IMR-90 (cell line): ENCODE results near the gene IGHMBP2. TPM values are rescaled to one million over a fixed set of nuclear protein-coding genes. Genes with fewer than 3 reads are reported as not detected.

Source experiments
- ATAC-seq: fragments of 200-7000 bp; cut with Tn5 transposase; 2 replicates; pipeline ENCODE4 v1.9.1; 2020; ENCODE audit warnings: low read depth, mild to moderate bottlenecking, moderate library complexity
- BruUV-seq: library from RNA; stranded (reverse); fragments of 400-500 nt; replicated peaks from 2 replicates; lab custom pipeline; 2021; lab: Mats Ljungman, UMichigan
- CTCF ChIA-PET: fragments of 300-600 bp; formaldehyde crosslinking; extraction: SDS; loops from one replicate; lab custom pipeline; 2021; ENCODE audit warnings: antibody characterized with exemption; lab: Yijun Ruan, JAX
- POLR2A ChIA-PET: fragments of 300-600 bp; sonication (Branson Sonifier 250); formaldehyde crosslinking; loops from one replicate; lab custom pipeline; 2022; ENCODE audit warnings: antibody characterized with exemption; ENCODE audit not compliant: unreplicated experiment; lab: Charles Lee
- DNase-seq: peaks from one replicate; pipeline ENCODE4 v3.0.0; 2013
- H2AFZ ChIP-seq: replicated peaks from 2 replicates; pipeline ENCODE3; 2013; ENCODE audit warnings: low read length, mild to moderate bottlenecking; ENCODE audit not compliant: poor library complexity
- H2AK5ac ChIP-seq: 2 replicates; pipeline ENCODE4 v1.6.1; 2013; ENCODE audit warnings: low read depth, low read length, inconsistent platforms
- H2AK9ac ChIP-seq: replicated peaks from 2 replicates; pipeline ENCODE3; 2013; ENCODE audit warnings: mild to moderate bottlenecking, low read depth, low read length, moderate library complexity; ENCODE audit not compliant: poor library complexity
- H2BK120ac ChIP-seq: 2 replicates; pipeline ENCODE4 v1.6.1; 2013; ENCODE audit warnings: low read depth, low read length, inconsistent platforms
- H2BK15ac ChIP-seq: 3 replicates; pipeline ENCODE4 v1.6.1; 2013; ENCODE audit warnings: low read depth, low read length, inconsistent platforms
- H2BK20ac ChIP-seq: 2 replicates; pipeline ENCODE4 v1.6.1; 2013; ENCODE audit warnings: low read depth, mild to moderate bottlenecking, inconsistent platforms, low read length, moderate library complexity
- H2BK5ac ChIP-seq: 2 replicates; pipeline ENCODE4 v1.6.1; 2013; ENCODE audit warnings: mild to moderate bottlenecking, low read depth, low read length, inconsistent platforms; ENCODE audit not compliant: poor library complexity, severe bottlenecking
- H3K14ac ChIP-seq: replicated peaks from 2 replicates; pipeline ENCODE4 v1.6.1; 2013; ENCODE audit warnings: low read depth, low read length, inconsistent platforms
- H3K18ac ChIP-seq: 2 replicates; pipeline ENCODE4 v1.6.1; 2013; ENCODE audit warnings: low read depth, low read length, control low read depth
- H3K23ac ChIP-seq: 2 replicates; pipeline ENCODE4 v1.6.1; 2013; ENCODE audit warnings: low read depth, low read length, inconsistent platforms
- H3K27ac ChIP-seq: 2 replicates; pipeline ENCODE4 v1.5.1; 2013; ENCODE audit warnings: mild to moderate bottlenecking, control low read depth, low read length; ENCODE audit not compliant: insufficient read depth
- H3K27me3 ChIP-seq: 2 replicates; pipeline ENCODE4 v1.6.1; 2013; ENCODE audit warnings: low read length; ENCODE audit not compliant: control insufficient read depth, insufficient read depth
- H3K36me3 ChIP-seq: 2 replicates; pipeline ENCODE4 v1.6.1; 2013; ENCODE audit warnings: low read length, mixed read lengths; ENCODE audit not compliant: control insufficient read depth, insufficient read depth
- H3K4ac ChIP-seq: 2 replicates; pipeline ENCODE4 v1.6.1; 2013; ENCODE audit warnings: low read depth, low read length, inconsistent platforms
- H3K4me1 ChIP-seq: 2 replicates; pipeline ENCODE4 v1.6.1; 2013; ENCODE audit warnings: low read length, mixed read lengths; ENCODE audit not compliant: control insufficient read depth, insufficient read depth
- H3K4me2 ChIP-seq: 2 replicates; pipeline ENCODE4 v1.6.1; 2013; ENCODE audit warnings: low read depth, mild to moderate bottlenecking, control low read depth, low read length, moderate library complexity
- H3K4me3 ChIP-seq: 2 replicates; pipeline ENCODE4 v1.5.1; 2013; ENCODE audit warnings: low read depth, mild to moderate bottlenecking, control low read depth, low read length, moderate library complexity; ENCODE audit not compliant: insufficient read depth
- H3K56ac ChIP-seq: 2 replicates; pipeline ENCODE4 v1.6.1; 2013; ENCODE audit warnings: low read length, inconsistent platforms; ENCODE audit not compliant: insufficient read depth; ENCODE audit errors: extremely low read depth
- H3K79me1 ChIP-seq, 2 experiments: 2 replicates each; pipeline ENCODE4 v1.6.1; 2013; ENCODE audit warnings: low read length in 2 of 2, inconsistent platforms in 1 of 2, low read depth in 1 of 2
- H3K9ac ChIP-seq: 2 replicates; pipeline ENCODE4 v1.6.1; 2013; ENCODE audit warnings: low read depth, low read length, control low read depth
- H3K9me1 ChIP-seq: 2 replicates; pipeline ENCODE4 v1.6.1; 2013; ENCODE audit warnings: low read length, inconsistent platforms; ENCODE audit not compliant: insufficient read depth
- H3K9me3 ChIP-seq: 2 replicates; pipeline ENCODE4 v1.6.1; 2013; ENCODE audit warnings: low read length; ENCODE audit not compliant: control insufficient read depth, insufficient read depth
- H4K20me1 ChIP-seq: 2 replicates; pipeline ENCODE4 v1.6.1; 2013; ENCODE audit warnings: low read length, inconsistent platforms; ENCODE audit not compliant: insufficient read depth
- H4K5ac ChIP-seq: 2 replicates; pipeline ENCODE4 v1.6.1; 2013; ENCODE audit warnings: mild to moderate bottlenecking, low read depth, low read length, control low read depth
- H4K8ac ChIP-seq, 2 experiments: 2 replicates each; pipeline ENCODE4 v1.6.1; 2013; ENCODE audit warnings: low read depth in 2 of 2, low read length in 2 of 2, control low read depth in 1 of 2, inconsistent platforms in 1 of 2
- H4K91ac ChIP-seq: 2 replicates; pipeline ENCODE4 v1.6.1; 2013; ENCODE audit warnings: low read depth, low read length, inconsistent platforms; ENCODE audit not compliant: insufficient read depth
- BHLHE40 ChIP-seq: fragments of 150-350 bp; IDR thresholded peaks from 2 replicates; pipeline ENCODE4 v1.6.1; 2016; ENCODE audit warnings: mild to moderate bottlenecking, low read depth, low read length
- CHD1 ChIP-seq: IDR thresholded peaks from 2 replicates; pipeline ENCODE4 v1.6.1; 2012; ENCODE audit warnings: low read depth, low read length, improper control_type of control experiment
- FOS ChIP-seq: fragments of 150-350 bp; IDR thresholded peaks from 2 replicates; pipeline ENCODE4 v1.6.1; 2016; ENCODE audit warnings: low read depth, low read length
- NFE2L2 ChIP-seq: fragments of 150-350 bp; IDR thresholded peaks from 2 replicates; pipeline ENCODE4 v1.6.1; 2016; ENCODE audit warnings: low read depth, mild to moderate bottlenecking, low read length
- POLR2A ChIP-seq: IDR thresholded peaks from 2 replicates; pipeline ENCODE4 v1.6.1; 2012; ENCODE audit warnings: mild to moderate bottlenecking, low read depth, low read length
- RAD21 ChIP-seq: IDR thresholded peaks from 2 replicates; pipeline ENCODE4 v1.6.1; 2012; ENCODE audit warnings: low read length, improper control_type of control experiment
- SMC3 ChIP-seq: fragments of 150-350 bp; IDR thresholded peaks from 2 replicates; pipeline ENCODE4 v1.6.1; 2016; ENCODE audit warnings: low read depth, mild to moderate bottlenecking, antibody characterized with exemption, low read length, moderate library complexity
- WGBS, 2 experiments: methylation state at CpG; one replicate each; pipeline versions ENCODE4 v1.1.5 to v1.1.7; 2013; ENCODE audit warnings: missing lambda C conversion rate in 2 of 2; ENCODE audit not compliant: insufficient read length in 1 of 2; ENCODE audit errors: extremely low coverage in 2 of 2; 5-methylcytosine and 5-hydroxymethylcytosine counted together
- dilution Hi-C: fragments of 300-500 bp; cut with HindIII; formaldehyde crosslinking; loops from one replicate; pipeline ENCODE4 v1.14.3; 2018; ENCODE audit warnings: low sequenced_read_pairs; ENCODE audit not compliant: unreplicated experiment
- in situ Hi-C: fragments of 300-500 bp; cut with MboI; formaldehyde crosslinking; loops from 3 replicates; pipeline ENCODE4 v1.14.3; 2019; ENCODE audit warnings: low sequenced_read_pairs, inconsistent platforms, mixed read lengths
- intact Hi-C: fragments of 100-400 bp; cut with micrococcal nuclease; formaldehyde crosslinking; loops from 2 replicates; pipeline ENCODE4 v1.10.0; 2022
- polyA plus RNA-seq, 3 experiments: library from polyadenylated mRNA; depleted of rRNA; stranded (reverse); fragments of >200 nt; gene quantifications; 2 replicates each; pipeline ENCODE4 v1.2.3, GENCODE V29; 2012; ENCODE audit warnings: low replicate concordance in 1 of 3
- total RNA-seq: library from RNA; depleted of rRNA; stranded (reverse); fragments of >200 nt; gene quantifications from 2 replicates; pipeline ENCODE4 v1.2.3, GENCODE V29; 2012
- TF ChIP-seq, protein P1 (sequence below): fragments of 150-350 bp; IDR thresholded peaks from 2 replicates; pipeline ENCODE4 v1.6.1; 2017; ENCODE audit warnings: mild to moderate bottlenecking, antibody characterized with exemption, low read length, low read depth
- TF ChIP-seq, protein P2 (sequence below): conservative IDR thresholded peaks from 2 replicates; pipeline ENCODE4 v1.5.1; 2012; ENCODE audit warnings: mild to moderate bottlenecking, low read depth, low read length, improper control_type of control experiment
- TF ChIP-seq, protein P3 (sequence below): fragments of 150-350 bp; IDR thresholded peaks from 2 replicates; pipeline ENCODE4 v1.6.1; 2016; ENCODE audit warnings: low read depth, mild to moderate bottlenecking, low read length, moderate library complexity, borderline replicate concordance

Gene IGHMBP2
- total and polyA plus RNA-seq, 2 of the 4 experiments (the other 2 are of a cell fraction) = 4.5 to 11.1 TPM

DNA sequence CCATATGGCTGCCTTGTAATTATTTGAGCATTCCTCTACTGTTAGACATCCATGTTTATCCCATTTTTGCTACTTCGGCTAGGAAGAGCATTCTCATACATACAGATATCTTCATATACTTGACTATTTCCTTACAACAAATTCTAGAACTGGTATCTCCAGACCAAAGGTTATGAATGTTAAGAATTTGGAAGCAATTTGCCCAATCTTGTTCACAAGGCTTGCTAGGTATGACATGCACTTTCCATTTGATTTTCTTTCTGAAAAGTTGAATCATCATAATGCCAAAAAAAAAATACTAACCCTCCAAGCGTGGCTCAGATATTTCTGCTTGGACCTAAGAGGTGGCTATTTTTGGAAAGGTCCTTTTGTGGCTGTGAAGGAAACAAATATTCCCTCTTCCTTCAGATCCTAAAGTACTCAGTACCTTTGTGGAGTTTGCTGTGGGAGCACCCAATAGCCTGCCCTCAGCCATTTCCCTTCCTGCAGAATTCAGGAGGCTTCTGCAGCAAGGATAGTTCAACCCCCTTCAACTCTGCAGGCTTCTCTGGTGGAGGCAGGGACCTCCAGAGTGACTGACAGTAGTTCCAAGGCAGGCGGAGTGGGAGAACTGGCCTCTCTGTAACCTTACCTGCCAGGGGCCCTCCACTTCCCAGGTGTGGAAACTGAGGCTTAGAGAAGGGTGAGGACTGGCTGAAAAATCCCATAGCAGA, 40.0 kb upstream of the IGHMBP2 start:
- Histone ChIP-seq H3K9me1 (no peaks in the 10 kb centered on the region), H2AK5ac (no peak overlapping the region), H2AFZ (no peak overlapping the region), H2BK15ac (no peak overlapping the region), H3K4me1 (no peaks in the 10 kb centered on the region), H3K23ac (no peak overlapping the region), H4K20me1 (no peaks in the 10 kb centered on the region), H2AK9ac (no peak overlapping the region), H2BK20ac (no peak overlapping the region), H3K56ac (no peak overlapping the region), H3K18ac (no peak overlapping the region), H3K9me3 (peaks cover 6% of the 10 kb centered on the region), H2BK120ac (no peak overlapping the region), H4K91ac (no peak overlapping the region), H3K36me3 (no peaks in the 10 kb centered on the region), H4K8ac (no peak overlapping the region), H3K4ac (no peak overlapping the region), H2BK5ac (no peak overlapping the region), H4K5ac (no peak overlapping the region), H3K9ac (no peak overlapping the region), H3K27me3 (peaks cover 12% of the 10 kb centered on the region), H3K14ac (no peak overlapping the region), H3K79me1 (no peaks in the 10 kb centered on the region), H3K4me3 (no peak overlapping the region), H3K4me2 (no peak overlapping the region), H3K27ac (no peak overlapping the region)
- intact Hi-C loops (no loop called here), in situ Hi-C loops (no loop called here), dilution Hi-C loops (no loop called here)
- TF ChIP-seq, protein P1, sequence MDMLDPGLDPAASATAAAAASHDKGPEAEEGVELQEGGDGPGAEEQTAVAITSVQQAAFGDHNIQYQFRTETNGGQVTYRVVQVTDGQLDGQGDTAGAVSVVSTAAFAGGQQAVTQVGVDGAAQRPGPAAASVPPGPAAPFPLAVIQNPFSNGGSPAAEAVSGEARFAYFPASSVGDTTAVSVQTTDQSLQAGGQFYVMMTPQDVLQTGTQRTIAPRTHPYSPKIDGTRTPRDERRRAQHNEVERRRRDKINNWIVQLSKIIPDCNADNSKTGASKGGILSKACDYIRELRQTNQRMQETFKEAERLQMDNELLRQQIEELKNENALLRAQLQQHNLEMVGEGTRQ = no peak
- TF ChIP-seq SMC3 = no peak
- no peak for TF ChIP-seq FOS
- TF ChIP-seq, protein P2, sequence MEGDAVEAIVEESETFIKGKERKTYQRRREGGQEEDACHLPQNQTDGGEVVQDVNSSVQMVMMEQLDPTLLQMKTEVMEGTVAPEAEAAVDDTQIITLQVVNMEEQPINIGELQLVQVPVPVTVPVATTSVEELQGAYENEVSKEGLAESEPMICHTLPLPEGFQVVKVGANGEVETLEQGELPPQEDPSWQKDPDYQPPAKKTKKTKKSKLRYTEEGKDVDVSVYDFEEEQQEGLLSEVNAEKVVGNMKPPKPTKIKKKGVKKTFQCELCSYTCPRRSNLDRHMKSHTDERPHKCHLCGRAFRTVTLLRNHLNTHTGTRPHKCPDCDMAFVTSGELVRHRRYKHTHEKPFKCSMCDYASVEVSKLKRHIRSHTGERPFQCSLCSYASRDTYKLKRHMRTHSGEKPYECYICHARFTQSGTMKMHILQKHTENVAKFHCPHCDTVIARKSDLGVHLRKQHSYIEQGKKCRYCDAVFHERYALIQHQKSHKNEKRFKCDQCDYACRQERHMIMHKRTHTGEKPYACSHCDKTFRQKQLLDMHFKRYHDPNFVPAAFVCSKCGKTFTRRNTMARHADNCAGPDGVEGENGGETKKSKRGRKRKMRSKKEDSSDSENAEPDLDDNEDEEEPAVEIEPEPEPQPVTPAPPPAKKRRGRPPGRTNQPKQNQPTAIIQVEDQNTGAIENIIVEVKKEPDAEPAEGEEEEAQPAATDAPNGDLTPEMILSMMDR = no peak
- no peak for TF ChIP-seq BHLHE40
- no peak for TF ChIP-seq CHD1
- no peak for TF ChIP-seq NFE2L2
- no peak for TF ChIP-seq RAD21
- no peak for TF ChIP-seq POLR2A
- TF ChIP-seq, protein P3, sequence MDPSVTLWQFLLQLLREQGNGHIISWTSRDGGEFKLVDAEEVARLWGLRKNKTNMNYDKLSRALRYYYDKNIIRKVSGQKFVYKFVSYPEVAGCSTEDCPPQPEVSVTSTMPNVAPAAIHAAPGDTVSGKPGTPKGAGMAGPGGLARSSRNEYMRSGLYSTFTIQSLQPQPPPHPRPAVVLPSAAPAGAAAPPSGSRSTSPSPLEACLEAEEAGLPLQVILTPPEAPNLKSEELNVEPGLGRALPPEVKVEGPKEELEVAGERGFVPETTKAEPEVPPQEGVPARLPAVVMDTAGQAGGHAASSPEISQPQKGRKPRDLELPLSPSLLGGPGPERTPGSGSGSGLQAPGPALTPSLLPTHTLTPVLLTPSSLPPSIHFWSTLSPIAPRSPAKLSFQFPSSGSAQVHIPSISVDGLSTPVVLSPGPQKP = no peak
- 0 out of 2 replicates have a peak, but pooled peaks have one; percentile 11 for ATAC-seq
- ChIA-PET POLR2A (no interaction called here), CTCF (no interaction called here)
- no CpG with 5 or more reads among the region's 3 CpGs for WGBS, 2 experiments
- DNase-seq = no peak
- no TSS peak for BruUV-seq
